Thyroid gland (tissue), 4 donors: Measurements from ENCODE around the gene ABR.

Source experiments
- POLR2A ChIP-seq, 2 donors: fragments of 450-650 bp; IDR thresholded peaks; one replicate each; pipeline ENCODE4 v1.6.1; 2017; ENCODE audit warnings: antibody characterized with exemption in 2 of 2, mild to moderate bottlenecking in 2 of 2, moderate library complexity in 1 of 2
- TF ChIP-seq, protein P1 (sequence below), 6 experiments: fragments of 200-600 bp in 3 of 6; fragments of 450-650 bp in 3 of 6; sonication (generic) in 3 of 6; IDR thresholded peaks; one replicate each; pipeline ENCODE4 v1.5.1; 2016 to 2019; ENCODE audit warnings: antibody characterized with exemption in 6 of 6, mild to moderate bottlenecking in 2 of 6, inconsistent platforms in 1 of 6, moderate library complexity in 1 of 6

DNA sequence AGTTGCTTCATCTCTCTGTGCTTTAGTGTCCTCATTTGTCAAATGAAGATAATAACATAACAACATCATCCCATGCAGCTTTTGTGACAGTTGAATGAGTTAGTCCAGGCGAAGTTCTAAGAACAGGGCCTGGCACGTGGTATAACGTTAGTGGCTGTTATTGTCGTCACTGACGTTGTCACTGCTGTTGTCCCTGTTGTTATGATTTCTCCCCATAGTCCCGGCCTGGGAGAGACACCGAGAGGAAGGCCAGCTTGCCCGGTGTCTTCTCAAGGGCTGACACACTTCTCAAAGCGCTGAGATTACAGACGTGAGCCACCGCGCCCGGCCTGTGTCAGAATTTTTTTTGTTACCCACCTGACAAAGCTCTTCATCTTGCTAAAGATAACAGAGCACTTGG is 29.9 kb downstream of the ABR start:
- TF ChIP-seq, protein P1, sequence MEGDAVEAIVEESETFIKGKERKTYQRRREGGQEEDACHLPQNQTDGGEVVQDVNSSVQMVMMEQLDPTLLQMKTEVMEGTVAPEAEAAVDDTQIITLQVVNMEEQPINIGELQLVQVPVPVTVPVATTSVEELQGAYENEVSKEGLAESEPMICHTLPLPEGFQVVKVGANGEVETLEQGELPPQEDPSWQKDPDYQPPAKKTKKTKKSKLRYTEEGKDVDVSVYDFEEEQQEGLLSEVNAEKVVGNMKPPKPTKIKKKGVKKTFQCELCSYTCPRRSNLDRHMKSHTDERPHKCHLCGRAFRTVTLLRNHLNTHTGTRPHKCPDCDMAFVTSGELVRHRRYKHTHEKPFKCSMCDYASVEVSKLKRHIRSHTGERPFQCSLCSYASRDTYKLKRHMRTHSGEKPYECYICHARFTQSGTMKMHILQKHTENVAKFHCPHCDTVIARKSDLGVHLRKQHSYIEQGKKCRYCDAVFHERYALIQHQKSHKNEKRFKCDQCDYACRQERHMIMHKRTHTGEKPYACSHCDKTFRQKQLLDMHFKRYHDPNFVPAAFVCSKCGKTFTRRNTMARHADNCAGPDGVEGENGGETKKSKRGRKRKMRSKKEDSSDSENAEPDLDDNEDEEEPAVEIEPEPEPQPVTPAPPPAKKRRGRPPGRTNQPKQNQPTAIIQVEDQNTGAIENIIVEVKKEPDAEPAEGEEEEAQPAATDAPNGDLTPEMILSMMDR (IDR thresholded peaks at IDR 0.05) = no peak
- no peak for TF ChIP-seq POLR2A (IDR thresholded peaks at IDR 0.05)
